Right hindlimb (tissue), 1 donor: ENCODE results near the gene AP1S1.
"Not testable (repeated sequence)": the region's sequence is repeated elsewhere in the genome, so short reads cannot be mapped to it uniquely, and the experiment has no call there.

Experiments
- DNase-seq: peaks from one replicate; pipeline ENCODE4 v3.0.0-alpha.2; 2018

AP1S1 gene

GRCh38 chr7:101172005-101172853 lies 18.0 kb downstream of the AP1S1 start:
- no peak for DNase-seq

GRCh38 chr7:101172854-101173751 lies 18.8 kb downstream of the AP1S1 start:
- peak; percentile 64 for DNase-seq

- DNase-seq: no peak
Measured at GRCh38 chr7:101173752-101174244, 19.5 kb downstream of the AP1S1 start.

- DNase-seq: no peak
Measured at GRCh38 chr7:101174322-101174854, 20.1 kb downstream of the AP1S1 start.

GRCh38 chr7:101175664-101176063 lies 21.4 kb downstream of the AP1S1 start:
- DNase-seq: no peak

GRCh38 chr7:101177644-101178043 lies 23.4 kb downstream of the AP1S1 start:
- no peak for DNase-seq

- no peak for DNase-seq
Measured at GRCh38 chr7:101179117-101179516, 24.8 kb downstream of the AP1S1 start.

- no peak for DNase-seq
Measured at GRCh38 chr7:101179713-101180112, 25.4 kb downstream of the AP1S1 start.

GRCh38 chr7:101180130-101180755 lies 26.0 kb downstream of the AP1S1 start, which contains the start of gene NAT16:
NAT16 (minus strand) TSS chr7:101180293; CDS start chr7:101174807, 5,486 bp downstream.
- DNase-seq: no peak

GRCh38 chr7:101185258-101185839 lies 31.1 kb downstream of the AP1S1 start:
- no peak for DNase-seq

GRCh38 chr7:101186194-101186593 lies 31.9 kb downstream of the AP1S1 start:
- DNase-seq: no peak

GRCh38 chr7:101186844-101187428 lies 32.7 kb downstream of the AP1S1 start:
- DNase-seq: no peak

- no peak for DNase-seq
Measured at GRCh38 chr7:101189109-101189508, 34.8 kb downstream of the AP1S1 start.

- DNase-seq: no peak
Measured at GRCh38 chr7:101195884-101196283, 41.6 kb downstream of the AP1S1 start.

- no peak for DNase-seq
Measured at GRCh38 chr7:101197991-101198390, 43.7 kb downstream of the AP1S1 start.

- DNase-seq: no peak
Measured at GRCh38 chr7:101198476-101198875, 44.2 kb downstream of the AP1S1 start.

- DNase-seq: not testable (repeated sequence)
Measured at GRCh38 chr7:101199522-101199921, 45.2 kb downstream of the AP1S1 start.

- DNase-seq: no peak
Measured at GRCh38 chr7:101200504-101200861, 46.2 kb downstream of the AP1S1 start.

- DNase-seq: no peak
Measured at GRCh38 chr7:101200862-101201599, 46.8 kb downstream of the AP1S1 start, which contains the start of gene MOGAT3. MOGAT3 (minus strand) TSS chr7:101201036; CDS start chr7:101200854, 182 bp downstream.

- no peak for DNase-seq
Measured at GRCh38 chr7:101201695-101202602, 47.7 kb downstream of the AP1S1 start.
